Heart left ventricle (tissue), 16 donors: Measurements from ENCODE around the gene CXCL1. TPM values are rescaled to one million over a fixed set of nuclear protein-coding genes. Genes with fewer than 3 reads are reported as not detected.

ENCODE experiments used
- ATAC-seq, 4 donors: fragments of 200-7000 bp; cut with Tn5 transposase; one replicate each; pipeline ENCODE4 v1.9.1; 2020 to 2022; ENCODE audit warnings: moderate library complexity in 4 of 4, mild to moderate bottlenecking in 3 of 4, moderate number of reproducible peaks in 1 of 4
- DNase-seq, 5 donors: peaks; one replicate each; pipeline ENCODE4 v3.0.0-alpha.2; 2020
- H3K27ac ChIP-seq, 12 donors: fragments of 200-600 bp; sonication (generic) in 4 of 12; one replicate each; pipeline versions ENCODE4 v1.5.0 to v1.8.0; 2016 to 2022; ENCODE audit warnings: mild to moderate bottlenecking in 2 of 12
- H3K27me3 ChIP-seq, 9 donors: fragments of 200-600 bp; sonication (generic) in 2 of 9; one replicate each; pipeline versions ENCODE4 v1.5.1 to v1.8.0; 2016 to 2022; ENCODE audit warnings: mild to moderate bottlenecking in 3 of 9
- H3K36me3 ChIP-seq, 9 donors: fragments of 200-600 bp; sonication (generic) in 2 of 9; one replicate each; pipeline versions ENCODE4 v1.5.0 to v1.8.0; 2018 to 2022; ENCODE audit warnings: mild to moderate bottlenecking in 2 of 9
- H3K4me1 ChIP-seq, 12 donors: fragments of 200-600 bp; sonication (generic) in 4 of 12; one replicate each; pipeline versions ENCODE4 v1.5.0 to v1.8.0; 2016 to 2022; ENCODE audit warnings: mild to moderate bottlenecking in 3 of 12
- H3K4me3 ChIP-seq, 12 donors: fragments of 200-600 bp; sonication (generic) in 4 of 12; one replicate each; pipeline versions ENCODE4 v1.5.0 to v1.8.0; 2017 to 2022; ENCODE audit warnings: mild to moderate bottlenecking in 9 of 12, moderate library complexity in 4 of 12
- H3K9me3 ChIP-seq, 12 donors: fragments of 200-600 bp; sonication (generic) in 4 of 12; one replicate each; pipeline versions ENCODE4 v1.5.0 to v1.8.0; 2016 to 2022; ENCODE audit warnings: mild to moderate bottlenecking in 1 of 12
- POLR2A ChIP-seq, 2 donors: fragments of 450-650 bp; IDR thresholded peaks; one replicate each; pipeline ENCODE4 v1.6.1; 2017; ENCODE audit warnings: antibody characterized with exemption in 2 of 2, mild to moderate bottlenecking in 2 of 2, moderate library complexity in 2 of 2
- WGBS, 4 donors: extraction: QIAGEN DNeasy Blood & Tissue Kit in 2 of 4; methylation state at CpG; one replicate each; pipeline versions ENCODE4 v1.1.5 to v1.1.7; 2013 to 2018; 5-methylcytosine and 5-hydroxymethylcytosine counted together
- intact Hi-C, 10 donors: fragments of 100-400 bp; cut with DNase I; formaldehyde crosslinking; loops; one replicate each; pipeline versions ENCODE4 v1.11.1 to v1.14.2; 2022
- polyA plus RNA-seq, 2 donors: library from polyadenylated mRNA; stranded (reverse); fragments of 200-250 nt; gene quantifications; one replicate each; pipeline ENCODE4 v1.2.3, GENCODE V29; 2013
- total RNA-seq, 9 donors: library from RNA; depleted of rRNA in 2 of 9; stranded (reverse); fragments of >200 nt in 2 of 9; fragmentation: NEBNext Ultra II Directional in 3 of 9; extraction: Animal tissue kit (Norgen Biotek cat#: 25700) in 3 of 9; gene quantifications; one replicate each; pipeline versions ENCODE4 v1.1.0 to v1.2.4, GENCODE V29; 2016 to 2023
- TF ChIP-seq, protein P1 (sequence below), 12 donors: fragments of 200-600 bp; sonication (generic) in 4 of 12; IDR thresholded peaks; one replicate each; pipeline versions ENCODE4 v1.5.0 to v1.8.0; 2018 to 2022; ENCODE audit warnings: antibody characterized with exemption in 12 of 12, mild to moderate bottlenecking in 5 of 12
- donor health status: ischemic (EF 13 %, LVEDD 7.1; RV severe dilation, severe dysfunction).
- donor health status: healthy with polysubstance abuse.
- donor health status: DM: no; HTN: yes; CAD: no.
- donor health status: DM: no; HTN: no; CAD: no.
- donor health status: ischemic (EF 25% LVEDD 6.9; RV normal size, moderate dysfunction).
- donor health status: ischemic (EF 25% LVEDD 5.7; RV mildly dilated, moderate dysfunction).
- donor health status: healthy.
- donor health status: DM: yes; HTN: yes; CAD: no.
- donor health status: ischemic (EF 35%, LVEDD 5.7; RV mildly dilated, moderate dysfunction).
- donor health status: nonischemic (EF 11% LVEDD 7.7; RV severe dilation, severe dysfunction).
- donor health status: DM: yes; HTN: yes; CAD: no.
- donor health status: PGD.
- donor health status: ischemic (EF 29% LVEDD 5.4; RV normal size, mild dysfunction).
- donor health status: nonischemic (EF 23%, LVEDD 6.1; RV moderate dilation, normal function).

Gene CXCL1
- total and polyA plus RNA-seq, 11 donors = 0.26 to 14.9 (median 1.7) TPM; not detected in 1

DNA sequence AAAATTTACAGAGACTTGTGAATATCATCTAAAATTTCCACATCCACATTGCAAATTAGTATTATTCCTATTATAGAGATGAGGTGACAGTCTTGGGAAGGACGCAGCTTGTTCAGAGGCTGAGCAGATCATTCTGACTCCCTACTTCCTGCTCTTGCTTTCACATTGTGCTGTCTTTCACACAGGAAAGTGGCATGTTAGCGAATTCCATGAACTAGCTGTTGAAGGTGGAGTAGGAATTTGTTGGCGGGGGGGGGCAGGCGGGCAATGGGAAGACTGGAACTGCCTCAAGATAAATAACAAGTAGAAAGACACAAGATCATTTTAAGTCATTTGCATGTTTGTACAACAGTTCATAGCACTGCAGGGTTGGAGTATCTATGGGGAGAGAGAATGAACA lies 13.8 kb upstream of the CXCL1 start:
- Histone ChIP-seq H3K4me1 (peaks cover 0 to 21% (median 0%) of the 10 kb centered on the region in 12 donors), H3K9me3 (peaks cover 0 to 4% (median 0%) of the 10 kb centered on the region in 12 donors), H3K4me3 (no peak overlapping the region), H3K27me3 (peaks cover 0 to 23% (median 0%) of the 10 kb centered on the region in 9 donors), H3K36me3 (no peaks in the 10 kb centered on the region), H3K27ac (no peak overlapping the region)
- ATAC-seq (no peak), DNase-seq (no peak)
- WGBS, 4 donors = 61 to 71% (median 65%) methylated on average over 4 of the region's 4 CpGs
- TF ChIP-seq POLR2A (IDR thresholded peaks at IDR 0.05) = no peak
- TF ChIP-seq, protein P1, sequence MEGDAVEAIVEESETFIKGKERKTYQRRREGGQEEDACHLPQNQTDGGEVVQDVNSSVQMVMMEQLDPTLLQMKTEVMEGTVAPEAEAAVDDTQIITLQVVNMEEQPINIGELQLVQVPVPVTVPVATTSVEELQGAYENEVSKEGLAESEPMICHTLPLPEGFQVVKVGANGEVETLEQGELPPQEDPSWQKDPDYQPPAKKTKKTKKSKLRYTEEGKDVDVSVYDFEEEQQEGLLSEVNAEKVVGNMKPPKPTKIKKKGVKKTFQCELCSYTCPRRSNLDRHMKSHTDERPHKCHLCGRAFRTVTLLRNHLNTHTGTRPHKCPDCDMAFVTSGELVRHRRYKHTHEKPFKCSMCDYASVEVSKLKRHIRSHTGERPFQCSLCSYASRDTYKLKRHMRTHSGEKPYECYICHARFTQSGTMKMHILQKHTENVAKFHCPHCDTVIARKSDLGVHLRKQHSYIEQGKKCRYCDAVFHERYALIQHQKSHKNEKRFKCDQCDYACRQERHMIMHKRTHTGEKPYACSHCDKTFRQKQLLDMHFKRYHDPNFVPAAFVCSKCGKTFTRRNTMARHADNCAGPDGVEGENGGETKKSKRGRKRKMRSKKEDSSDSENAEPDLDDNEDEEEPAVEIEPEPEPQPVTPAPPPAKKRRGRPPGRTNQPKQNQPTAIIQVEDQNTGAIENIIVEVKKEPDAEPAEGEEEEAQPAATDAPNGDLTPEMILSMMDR (IDR thresholded peaks at IDR 0.05) = no peak
- intact Hi-C loops = no loop called here

DNA sequence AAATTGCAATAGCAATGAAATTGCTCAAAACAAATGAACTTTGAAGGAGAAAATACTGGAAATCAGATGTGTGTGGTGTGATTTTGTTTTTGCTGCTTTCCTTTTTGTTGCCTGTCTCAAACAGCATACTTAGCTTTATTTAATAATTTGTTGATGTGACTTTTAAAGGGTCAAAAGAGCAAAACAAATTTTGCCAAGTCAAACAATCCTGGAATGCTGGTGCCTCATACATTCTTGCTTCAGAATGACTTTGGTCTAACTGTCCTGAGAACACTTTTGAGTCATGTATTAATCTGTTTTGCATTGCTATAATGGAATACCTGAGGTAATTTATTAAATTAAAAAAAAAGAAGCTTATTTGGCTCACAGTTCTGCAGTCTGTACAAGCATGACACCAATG lies 12.7 kb upstream of the CXCL1 start:
- H3K36me3 ChIP-seq = no peaks in the 10 kb centered on the region
- DNase-seq = no peak
- ATAC-seq = peak in 1 of 4 donors; percentile 66
- TF ChIP-seq, protein P1 (IDR thresholded peaks at IDR 0.05) = no peak
- no peak for TF ChIP-seq POLR2A (IDR thresholded peaks at IDR 0.05)
- peaks cover 0 to 26% (median 0%) of the 10 kb centered on the region in 12 donors for H3K4me1 ChIP-seq
- peaks cover 0 to 4% (median 0%) of the 10 kb centered on the region in 12 donors for H3K9me3 ChIP-seq
- intact Hi-C loops = no loop called here
- no peak overlapping the region for H3K4me3 ChIP-seq
- H3K27ac ChIP-seq = no peak overlapping the region
- peaks cover 0 to 23% (median 0%) of the 10 kb centered on the region in 9 donors for H3K27me3 ChIP-seq

DNA sequence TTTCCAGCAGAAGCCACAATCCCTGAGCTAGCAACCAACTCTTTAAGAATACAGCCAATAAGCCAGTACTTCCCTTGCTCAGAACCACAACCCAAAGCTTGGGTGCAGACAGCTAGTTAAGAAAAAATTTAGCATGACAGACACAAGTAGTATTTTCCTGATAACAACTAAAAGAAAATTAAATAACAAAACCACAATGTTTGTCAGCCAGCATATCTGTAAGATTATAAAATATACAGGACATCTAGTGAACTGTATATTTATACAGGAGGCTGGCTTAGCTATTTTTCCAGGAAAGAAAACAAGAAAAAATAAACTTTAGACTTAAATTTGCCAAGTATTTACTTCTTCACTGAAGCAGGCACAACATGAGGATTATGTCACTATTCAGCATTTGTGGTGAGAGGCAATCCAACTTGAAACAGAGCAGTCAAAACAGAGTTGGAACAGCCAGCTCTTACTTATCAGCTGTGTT lies 9.5 kb upstream of the CXCL1 start:
- Histone ChIP-seq H3K4me3 (no peak overlapping the region), H3K36me3 (no peaks in the 10 kb centered on the region), H3K27me3 (peaks cover 0 to 18% (median 0%) of the 10 kb centered on the region in 9 donors), H3K27ac (peak overlapping the region in 1 of 12 donors; percentile 68), H3K4me1 (peaks cover 0 to 18% (median 0%) of the 10 kb centered on the region in 12 donors), H3K9me3 (peaks cover 0 to 4% (median 0%) of the 10 kb centered on the region in 12 donors)
- DNase-seq (no peak), ATAC-seq (peak; percentile 37 to 81 (median 54))
- no peak for TF ChIP-seq POLR2A (IDR thresholded peaks at IDR 0.05)
- TF ChIP-seq, protein P1 (IDR thresholded peaks at IDR 0.05) = no peak
- intact Hi-C loops = loop anchor here in 1 of 10 donors (10.0 kb wide), 1 partner anchor 195 kb away; no protein-coding TSS in a partner anchor

DNA sequence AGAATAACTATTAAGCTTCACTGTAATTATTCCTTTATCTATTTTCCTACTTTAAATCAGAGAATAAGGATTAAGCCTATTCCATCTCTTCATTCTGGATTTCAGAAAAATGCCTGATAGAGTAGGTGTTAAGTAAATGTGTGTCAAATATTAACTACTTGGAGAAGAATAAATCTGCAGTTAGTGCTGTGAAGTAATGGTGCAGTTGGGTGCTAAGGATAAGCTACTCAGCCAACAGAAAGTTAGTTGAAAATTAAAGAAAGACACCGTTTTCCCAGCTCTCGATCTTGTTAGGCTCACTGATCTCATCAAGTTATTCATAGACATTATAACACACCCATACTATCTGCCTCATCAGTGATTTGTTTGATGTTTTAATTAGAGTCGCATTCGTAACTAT lies 9.0 kb upstream of the CXCL1 start:
- WGBS, 4 donors = 54 to 61% (median 55%) methylated on average over 4 of the region's 4 CpGs
- intact Hi-C loops = loop anchor here in 1 of 10 donors (10.0 kb wide), 1 partner anchor 195 kb away; no protein-coding TSS in a partner anchor
- no peak overlapping the region for H3K4me3 ChIP-seq
- DNase-seq = no peak
- peaks cover 0 to 4% (median 0%) of the 10 kb centered on the region in 12 donors for H3K9me3 ChIP-seq
- H3K36me3 ChIP-seq = no peaks in the 10 kb centered on the region
- peak in 1 of 4 donors; percentile 25 for ATAC-seq
- peaks cover 0 to 18% (median 0%) of the 10 kb centered on the region in 12 donors for H3K4me1 ChIP-seq
- TF ChIP-seq, protein P1 (IDR thresholded peaks at IDR 0.05) = no peak
- no peak for TF ChIP-seq POLR2A (IDR thresholded peaks at IDR 0.05)
- peaks cover 0 to 18% (median 0%) of the 10 kb centered on the region in 9 donors for H3K27me3 ChIP-seq
- H3K27ac ChIP-seq = peak overlapping the region in 1 of 12 donors; percentile 68
